ENCODE measurements around the gene VASN. TPM values are rescaled to one million over a fixed set of nuclear protein-coding genes. Genes with fewer than 3 reads are reported as not detected.

Gene VASN
- total and polyA plus RNA-seq, 10 of the 15 experiments (the other 5 are each of a cell fraction or from before 2014, with no cell fraction given): 0.02 to 0.19 (median 0.14) TPM; not detected in 6

GRCh38 chr16:4328046-4328781 lies 43.4 kb upstream of the VASN start (continued):
- TF ChIP-seq ATF7 (IDR thresholded peaks at IDR 0.05; ENCODE audit: low read depth) (no peak), TBL1XR1 (IDR thresholded peaks at IDR 0.05; ENCODE audit: low read depth, low read length) (no peak), HDAC2 (IDR thresholded peaks at IDR 0.05) (no peak), MEF2B (IDR thresholded peaks at IDR 0.05; ENCODE audit: partially characterized antibody, poor library complexity, severe bottlenecking) (no peak), CHD4 (IDR thresholded peaks at IDR 0.05) (no peak), TARDBP (IDR thresholded peaks at IDR 0.05; ENCODE audit: borderline replicate concordance) (no peak), FOXM1 (IDR thresholded peaks at IDR 0.05; ENCODE audit: low read depth, low read length) (no peak), EED (IDR thresholded peaks at IDR 0.05; ENCODE audit: low read depth) (no peak), BMI1 (IDR thresholded peaks at IDR 0.05; ENCODE audit: borderline replicate concordance) (no peak), GABPA (IDR thresholded peaks at IDR 0.05; ENCODE audit: low read depth) (no peak), POLR2AphosphoS5 (IDR thresholded peaks at IDR 0.05; ENCODE audit: low read length) (no peak), PAX8 (IDR thresholded peaks at IDR 0.05) (no peak), EGR1 (IDR thresholded peaks at IDR 0.05; ENCODE audit: borderline replicate concordance in 1 of 2, low read depth in 2 of 2, low read length in 2 of 2) (peak in 1 of 2 experiments; percentile 55; a peak in 1 of 3 replicates), MEF2A (IDR thresholded peaks at IDR 0.05; ENCODE audit: insufficient read depth, low read depth, low read length) (no peak), LARP7 (IDR thresholded peaks at IDR 0.05) (peak; percentile 46; the same call in 1 of the 2 replicates), YBX1 (IDR thresholded peaks at IDR 0.05) (no peak), SP1 (IDR thresholded peaks at IDR 0.05; ENCODE audit: low read depth, low read length) (no peak), RAD21 (IDR thresholded peaks at IDR 0.05; ENCODE audit: insufficient read depth, low read depth, low read length) (peak; percentile 57), ESRRA (IDR thresholded peaks at IDR 0.05; ENCODE audit: low read length) (no peak)
- TF ChIP-seq, protein P1, sequence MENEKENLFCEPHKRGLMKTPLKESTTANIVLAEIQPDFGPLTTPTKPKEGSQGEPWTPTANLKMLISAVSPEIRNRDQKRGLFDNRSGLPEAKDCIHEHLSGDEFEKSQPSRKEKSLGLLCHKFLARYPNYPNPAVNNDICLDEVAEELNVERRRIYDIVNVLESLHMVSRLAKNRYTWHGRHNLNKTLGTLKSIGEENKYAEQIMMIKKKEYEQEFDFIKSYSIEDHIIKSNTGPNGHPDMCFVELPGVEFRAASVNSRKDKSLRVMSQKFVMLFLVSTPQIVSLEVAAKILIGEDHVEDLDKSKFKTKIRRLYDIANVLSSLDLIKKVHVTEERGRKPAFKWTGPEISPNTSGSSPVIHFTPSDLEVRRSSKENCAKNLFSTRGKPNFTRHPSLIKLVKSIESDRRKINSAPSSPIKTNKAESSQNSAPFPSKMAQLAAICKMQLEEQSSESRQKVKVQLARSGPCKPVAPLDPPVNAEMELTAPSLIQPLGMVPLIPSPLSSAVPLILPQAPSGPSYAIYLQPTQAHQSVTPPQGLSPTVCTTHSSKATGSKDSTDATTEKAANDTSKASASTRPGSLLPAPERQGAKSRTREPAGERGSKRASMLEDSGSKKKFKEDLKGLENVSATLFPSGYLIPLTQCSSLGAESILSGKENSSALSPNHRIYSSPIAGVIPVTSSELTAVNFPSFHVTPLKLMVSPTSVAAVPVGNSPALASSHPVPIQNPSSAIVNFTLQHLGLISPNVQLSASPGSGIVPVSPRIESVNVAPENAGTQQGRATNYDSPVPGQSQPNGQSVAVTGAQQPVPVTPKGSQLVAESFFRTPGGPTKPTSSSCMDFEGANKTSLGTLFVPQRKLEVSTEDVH (IDR thresholded peaks at IDR 0.05; ENCODE audit: low read depth, partially characterized antibody): no peak
- TF ChIP-seq, protein P2, sequence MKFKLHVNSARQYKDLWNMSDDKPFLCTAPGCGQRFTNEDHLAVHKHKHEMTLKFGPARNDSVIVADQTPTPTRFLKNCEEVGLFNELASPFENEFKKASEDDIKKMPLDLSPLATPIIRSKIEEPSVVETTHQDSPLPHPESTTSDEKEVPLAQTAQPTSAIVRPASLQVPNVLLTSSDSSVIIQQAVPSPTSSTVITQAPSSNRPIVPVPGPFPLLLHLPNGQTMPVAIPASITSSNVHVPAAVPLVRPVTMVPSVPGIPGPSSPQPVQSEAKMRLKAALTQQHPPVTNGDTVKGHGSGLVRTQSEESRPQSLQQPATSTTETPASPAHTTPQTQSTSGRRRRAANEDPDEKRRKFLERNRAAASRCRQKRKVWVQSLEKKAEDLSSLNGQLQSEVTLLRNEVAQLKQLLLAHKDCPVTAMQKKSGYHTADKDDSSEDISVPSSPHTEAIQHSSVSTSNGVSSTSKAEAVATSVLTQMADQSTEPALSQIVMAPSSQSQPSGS (IDR thresholded peaks at IDR 0.05; ENCODE audit: low read length): no peak
- TF ChIP-seq, protein P3, sequence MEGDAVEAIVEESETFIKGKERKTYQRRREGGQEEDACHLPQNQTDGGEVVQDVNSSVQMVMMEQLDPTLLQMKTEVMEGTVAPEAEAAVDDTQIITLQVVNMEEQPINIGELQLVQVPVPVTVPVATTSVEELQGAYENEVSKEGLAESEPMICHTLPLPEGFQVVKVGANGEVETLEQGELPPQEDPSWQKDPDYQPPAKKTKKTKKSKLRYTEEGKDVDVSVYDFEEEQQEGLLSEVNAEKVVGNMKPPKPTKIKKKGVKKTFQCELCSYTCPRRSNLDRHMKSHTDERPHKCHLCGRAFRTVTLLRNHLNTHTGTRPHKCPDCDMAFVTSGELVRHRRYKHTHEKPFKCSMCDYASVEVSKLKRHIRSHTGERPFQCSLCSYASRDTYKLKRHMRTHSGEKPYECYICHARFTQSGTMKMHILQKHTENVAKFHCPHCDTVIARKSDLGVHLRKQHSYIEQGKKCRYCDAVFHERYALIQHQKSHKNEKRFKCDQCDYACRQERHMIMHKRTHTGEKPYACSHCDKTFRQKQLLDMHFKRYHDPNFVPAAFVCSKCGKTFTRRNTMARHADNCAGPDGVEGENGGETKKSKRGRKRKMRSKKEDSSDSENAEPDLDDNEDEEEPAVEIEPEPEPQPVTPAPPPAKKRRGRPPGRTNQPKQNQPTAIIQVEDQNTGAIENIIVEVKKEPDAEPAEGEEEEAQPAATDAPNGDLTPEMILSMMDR (IDR thresholded peaks at IDR 0.05 in 2 of 3, conservative IDR thresholded peaks at IDR 0.05 in 1 of 3; ENCODE audit: control insufficient read depth in 2 of 3, extremely low read depth in 1 of 3, insufficient read depth in 1 of 3, low read depth in 3 of 3, low read length in 3 of 3): peak; percentile 39 to 64 (median 54); a peak in 5 of 6 replicates

Data from GM12878 (cell line).